GM12872 (cell line): ENCODE results near the gene KIF13A.

Experiments
- TF ChIP-seq, protein P1 (sequence below): IDR thresholded peaks from 3 replicates; pipeline ENCODE4 v1.5.1; 2011; ENCODE audit warnings: low read depth, mild to moderate bottlenecking, low read length, moderate library complexity; ENCODE audit not compliant: insufficient read depth

Gene KIF13A

DNA sequence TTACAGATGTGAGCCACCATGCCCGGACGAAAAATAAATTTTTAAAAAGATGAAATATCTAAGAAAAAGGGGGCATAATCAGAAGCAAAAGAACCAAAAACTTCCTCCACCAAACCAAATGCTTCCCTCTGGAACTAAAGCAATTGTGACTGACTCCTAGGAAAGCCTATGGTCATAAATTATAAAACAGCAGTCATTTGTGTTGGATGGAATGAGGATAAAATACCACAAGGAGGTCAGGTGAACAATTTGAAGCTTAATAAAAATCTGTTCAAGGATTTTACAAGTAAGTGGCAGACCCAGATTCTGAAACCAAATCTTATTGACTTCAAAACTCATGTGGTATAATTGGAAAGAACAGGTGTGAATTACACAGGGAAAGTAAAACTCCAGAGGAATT is 114.5 kb downstream of the KIF13A start:
- TF ChIP-seq, protein P1, sequence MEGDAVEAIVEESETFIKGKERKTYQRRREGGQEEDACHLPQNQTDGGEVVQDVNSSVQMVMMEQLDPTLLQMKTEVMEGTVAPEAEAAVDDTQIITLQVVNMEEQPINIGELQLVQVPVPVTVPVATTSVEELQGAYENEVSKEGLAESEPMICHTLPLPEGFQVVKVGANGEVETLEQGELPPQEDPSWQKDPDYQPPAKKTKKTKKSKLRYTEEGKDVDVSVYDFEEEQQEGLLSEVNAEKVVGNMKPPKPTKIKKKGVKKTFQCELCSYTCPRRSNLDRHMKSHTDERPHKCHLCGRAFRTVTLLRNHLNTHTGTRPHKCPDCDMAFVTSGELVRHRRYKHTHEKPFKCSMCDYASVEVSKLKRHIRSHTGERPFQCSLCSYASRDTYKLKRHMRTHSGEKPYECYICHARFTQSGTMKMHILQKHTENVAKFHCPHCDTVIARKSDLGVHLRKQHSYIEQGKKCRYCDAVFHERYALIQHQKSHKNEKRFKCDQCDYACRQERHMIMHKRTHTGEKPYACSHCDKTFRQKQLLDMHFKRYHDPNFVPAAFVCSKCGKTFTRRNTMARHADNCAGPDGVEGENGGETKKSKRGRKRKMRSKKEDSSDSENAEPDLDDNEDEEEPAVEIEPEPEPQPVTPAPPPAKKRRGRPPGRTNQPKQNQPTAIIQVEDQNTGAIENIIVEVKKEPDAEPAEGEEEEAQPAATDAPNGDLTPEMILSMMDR: no peak

DNA sequence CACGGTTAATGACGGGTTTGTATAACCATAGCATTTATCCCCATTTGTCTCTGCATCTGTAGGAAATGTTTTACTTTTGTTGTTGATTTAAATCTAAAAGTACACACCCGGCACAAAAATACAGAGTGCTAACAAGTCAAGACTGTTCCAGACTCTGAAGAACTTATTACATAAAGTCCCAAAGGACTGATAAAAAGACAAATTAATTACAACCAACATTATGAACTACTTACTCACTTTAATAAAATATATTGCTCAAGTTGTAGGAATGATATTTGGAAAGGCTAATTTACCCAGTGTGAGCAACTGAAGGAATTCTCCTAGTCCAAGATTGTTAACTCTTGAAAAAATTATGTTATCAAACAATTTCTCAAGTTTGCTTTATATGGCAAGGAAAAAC is 115.6 kb downstream of the KIF13A start:
- TF ChIP-seq, protein P1: no peak

DNA sequence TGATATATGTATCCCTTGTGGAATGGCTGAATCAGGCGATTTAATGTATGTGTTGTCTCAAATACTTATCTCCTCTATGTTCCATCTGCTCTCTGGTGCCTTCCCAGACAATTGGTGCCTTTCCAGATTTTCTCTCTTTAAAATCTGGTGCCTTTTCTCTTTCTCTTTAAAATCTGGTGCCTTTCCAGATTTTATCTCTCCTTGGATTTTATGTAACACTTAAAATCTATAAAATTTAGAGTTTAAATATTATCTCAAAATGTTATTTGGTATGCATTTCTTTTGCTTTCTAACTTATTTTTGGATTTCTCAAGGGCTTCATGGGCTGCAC is 116.3 kb downstream of the KIF13A start:
- TF ChIP-seq, protein P1: no peak

DNA sequence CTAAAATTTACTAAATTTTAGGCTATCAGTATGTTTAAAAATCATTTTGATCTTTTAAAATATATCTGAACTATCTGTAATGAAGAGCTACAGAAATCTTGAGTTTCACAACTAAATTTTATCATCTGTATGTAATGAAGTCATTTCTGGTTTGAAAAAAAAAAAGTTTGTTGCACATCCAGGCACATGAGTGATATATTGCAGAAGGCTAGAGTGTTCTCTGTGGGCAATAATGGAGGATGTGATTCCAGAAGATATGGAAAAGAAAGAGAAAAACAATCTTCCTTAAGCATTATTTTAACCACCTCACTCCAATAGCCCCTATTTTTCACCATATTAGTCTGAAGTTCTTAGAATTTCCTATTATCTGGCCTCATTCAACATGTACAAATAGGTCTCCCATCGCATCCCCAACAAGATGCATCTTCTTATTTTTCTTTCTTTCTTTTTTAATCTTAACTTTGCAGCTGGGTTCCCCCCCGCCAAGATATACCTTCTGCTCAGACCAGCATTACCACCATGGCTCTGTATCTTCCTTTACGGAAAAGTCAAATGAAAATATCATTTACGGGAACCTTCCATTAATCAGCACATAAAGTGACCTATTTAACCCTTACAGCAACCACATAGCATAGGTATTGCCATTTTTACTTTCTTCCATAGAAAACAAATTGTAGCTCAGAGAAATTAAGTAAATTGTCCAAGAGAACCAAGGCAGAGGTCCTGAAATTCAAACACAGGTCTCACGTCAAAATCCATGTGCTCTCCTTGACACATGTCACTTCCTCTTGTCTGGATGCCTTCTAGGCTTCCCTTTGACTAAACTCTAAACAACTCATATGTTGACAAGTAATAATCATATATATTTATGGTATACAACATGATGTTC is 116.9 kb downstream of the KIF13A start:
- TF ChIP-seq, protein P1: no peak

DNA sequence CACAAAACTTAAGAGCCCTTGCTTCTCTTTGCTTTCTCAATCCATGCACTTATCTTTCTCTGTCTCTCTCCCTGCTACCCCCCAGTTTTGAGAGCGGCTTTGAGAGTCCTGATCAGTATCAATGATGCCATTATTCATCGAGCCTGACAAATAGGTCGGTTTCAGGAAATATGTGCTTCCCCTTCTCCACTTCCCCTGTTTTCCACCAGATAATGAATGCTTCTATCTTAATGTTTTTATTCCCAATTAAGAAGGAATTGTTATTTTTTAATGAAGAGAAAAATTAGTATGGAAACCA is 117.7 kb downstream of the KIF13A start:
- TF ChIP-seq, protein P1: no peak

DNA sequence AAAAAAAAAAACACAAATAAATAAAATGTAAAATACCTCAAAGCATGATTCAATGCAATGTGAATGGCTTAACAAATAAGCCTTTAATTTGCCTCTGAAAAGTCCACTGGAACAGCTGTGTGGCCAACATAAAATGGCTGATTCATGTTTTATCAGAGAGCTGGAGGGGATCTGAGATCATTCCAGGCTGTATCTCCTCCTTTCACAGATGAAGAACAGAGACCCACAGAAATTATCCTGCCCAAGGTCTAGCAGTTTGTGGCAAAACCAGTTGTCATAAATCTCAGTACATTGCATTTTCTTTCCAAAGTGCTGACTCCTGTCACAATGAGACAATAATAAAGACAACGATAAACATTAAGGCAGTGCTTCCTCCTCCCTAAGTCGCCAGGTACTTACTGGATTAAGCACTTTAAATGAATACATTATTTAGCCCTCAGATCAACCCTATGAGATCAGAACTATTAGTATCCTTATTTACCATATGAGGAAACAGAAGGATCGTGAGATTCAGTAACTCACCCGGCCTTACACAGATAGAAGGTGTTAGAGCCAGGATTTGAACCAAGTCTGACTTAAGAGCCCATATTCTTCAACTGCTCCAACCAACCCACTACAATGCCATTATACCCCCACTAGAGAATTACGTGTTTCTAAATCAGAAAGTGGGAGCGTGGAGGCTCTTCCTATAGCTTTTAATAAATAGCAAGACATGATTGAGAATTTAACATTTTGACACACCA is 118.3 kb downstream of the KIF13A start:
- TF ChIP-seq, protein P1: no peak

DNA sequence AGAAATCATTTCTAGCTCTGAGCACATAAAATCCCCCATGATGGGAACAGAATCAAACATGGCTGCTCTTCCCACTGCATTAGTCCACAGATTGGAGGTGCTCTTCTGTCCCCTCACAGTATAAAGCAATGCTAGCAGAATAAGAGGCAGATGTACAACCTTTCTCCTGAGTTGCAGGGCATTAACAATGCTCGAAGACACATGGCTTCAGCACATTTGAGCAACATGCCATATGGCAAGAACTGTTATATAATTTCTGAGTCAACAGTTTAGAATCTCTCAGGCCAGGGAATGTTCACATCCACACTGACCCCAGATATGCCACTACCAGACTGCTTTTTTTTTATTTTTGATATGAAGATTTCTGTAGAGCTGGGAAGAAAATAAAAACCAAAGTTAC is 119.6 kb downstream of the KIF13A start:
- TF ChIP-seq, protein P1: no peak
